ENCODE measurements around the gene TRIM34. TPM values are rescaled to one million over a fixed set of nuclear protein-coding genes. Genes with fewer than 3 reads are reported as not detected.
"Not testable (repeated sequence)": the region's sequence is repeated elsewhere in the genome, so short reads cannot be mapped to it uniquely, and the experiment has no call there.

The TRIM34 gene, protein sequence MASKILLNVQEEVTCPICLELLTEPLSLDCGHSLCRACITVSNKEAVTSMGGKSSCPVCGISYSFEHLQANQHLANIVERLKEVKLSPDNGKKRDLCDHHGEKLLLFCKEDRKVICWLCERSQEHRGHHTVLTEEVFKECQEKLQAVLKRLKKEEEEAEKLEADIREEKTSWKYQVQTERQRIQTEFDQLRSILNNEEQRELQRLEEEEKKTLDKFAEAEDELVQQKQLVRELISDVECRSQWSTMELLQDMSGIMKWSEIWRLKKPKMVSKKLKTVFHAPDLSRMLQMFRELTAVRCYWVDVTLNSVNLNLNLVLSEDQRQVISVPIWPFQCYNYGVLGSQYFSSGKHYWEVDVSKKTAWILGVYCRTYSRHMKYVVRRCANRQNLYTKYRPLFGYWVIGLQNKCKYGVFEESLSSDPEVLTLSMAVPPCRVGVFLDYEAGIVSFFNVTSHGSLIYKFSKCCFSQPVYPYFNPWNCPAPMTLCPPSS
- polyA plus RNA-seq (2012; ENCODE audit: missing spikeins), result 24.7 TPM

- TF ChIP-seq POLR2AphosphoS5 (IDR thresholded peaks at IDR 0.05; ENCODE audit: low read depth, low read length), result peak; percentile 98
- peak; percentile 51; the same call in 1 of the 2 replicates for TF ChIP-seq TAF1 (IDR thresholded peaks at IDR 0.05; ENCODE audit: borderline replicate concordance, low read depth, low read length)
- TF ChIP-seq POLR2A (IDR thresholded peaks at IDR 0.05; ENCODE audit: low read depth, low read length), result peak; percentile 92
- peak; percentile 64 for DNase-seq (ENCODE audit: insufficient read length)
- FAIRE-seq, result peak; percentile 97
Measured at GRCh38 chr11:5624489-5625279, at the start of gene TRIM34. Gene TRIM34 (plus strand): TSS chr11:5625001. CDS start chr11:5632332, 7,331 bp downstream.

- DNase-seq (ENCODE audit: insufficient read length), result no peak
- FAIRE-seq, result no peak
- TF ChIP-seq POLR2AphosphoS5 (IDR thresholded peaks at IDR 0.05; ENCODE audit: low read depth, low read length) (no peak), TAF1 (IDR thresholded peaks at IDR 0.05; ENCODE audit: borderline replicate concordance, low read depth, low read length) (no peak), POLR2A (IDR thresholded peaks at IDR 0.05; ENCODE audit: low read depth, low read length) (no peak)
Measured at GRCh38 chr11:5575152-5575551, 49.6 kb upstream of the TRIM34 start.

DNA sequence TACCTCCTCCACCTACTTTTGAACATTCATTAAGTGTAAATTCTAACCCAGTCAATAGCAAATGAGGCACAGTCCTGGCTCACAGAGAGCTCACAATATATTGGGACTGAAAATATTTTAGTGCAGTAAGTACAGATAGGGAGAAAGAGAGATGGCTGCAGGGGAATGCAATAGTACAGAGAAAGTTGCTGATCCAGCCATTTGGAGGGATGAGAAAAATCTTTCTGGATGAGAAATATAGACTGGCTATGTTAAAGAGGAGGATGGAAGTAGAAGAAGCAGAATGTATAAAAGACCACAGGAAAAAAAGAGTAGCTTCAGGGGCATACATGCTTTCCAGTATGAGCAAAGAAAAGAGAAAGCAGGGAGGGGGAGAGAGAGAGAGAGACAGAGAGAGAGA lies 47.7 kb upstream of the TRIM34 start:
- FAIRE-seq, result no peak
- DNase-seq (ENCODE audit: insufficient read length), result no peak
- no peak for TF ChIP-seq POLR2AphosphoS5 (IDR thresholded peaks at IDR 0.05; ENCODE audit: low read depth, low read length)

- TF ChIP-seq POLR2A (IDR thresholded peaks at IDR 0.05; ENCODE audit: low read depth, low read length), result no peak
- DNase-seq (ENCODE audit: insufficient read length) (no peak), FAIRE-seq (no peak)
Measured at GRCh38 chr11:5580577-5580976, 44.2 kb upstream of the TRIM34 start, which contains the start of gene OR52B6. Gene OR52B6 (plus strand): TSS chr11:5580877. CDS start chr11:5580877, 0 bp downstream.

- TF ChIP-seq POLR2AphosphoS5 (IDR thresholded peaks at IDR 0.05; ENCODE audit: low read depth, low read length) (no peak), POLR2A (IDR thresholded peaks at IDR 0.05; ENCODE audit: low read depth, low read length) (no peak), TAF1 (IDR thresholded peaks at IDR 0.05; ENCODE audit: borderline replicate concordance, low read depth, low read length) (no peak)
- FAIRE-seq (no peak), DNase-seq (ENCODE audit: insufficient read length) (no peak)
Measured at GRCh38 chr11:5581014-5581413, 43.8 kb upstream of the TRIM34 start.

DNA sequence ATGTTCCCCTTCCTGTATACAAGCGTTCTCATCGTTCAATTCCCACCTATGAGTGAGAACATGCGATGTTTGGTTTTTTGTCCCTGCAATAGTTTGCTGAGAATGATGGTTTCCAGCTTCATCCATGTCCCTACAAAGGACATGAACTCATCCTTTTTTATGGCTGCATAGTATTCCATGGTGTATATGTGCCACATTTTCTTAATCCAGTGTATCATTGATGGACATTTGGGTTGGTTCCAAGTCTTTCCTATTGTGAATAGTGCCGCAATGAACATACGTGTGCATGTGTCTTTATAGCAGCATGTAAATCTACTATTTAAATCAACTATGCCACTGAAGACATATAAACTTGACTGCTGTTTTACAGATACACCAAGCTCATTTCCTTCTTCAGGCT lies 40.3 kb upstream of the TRIM34 start:
- not testable (repeated sequence) for DNase-seq (ENCODE audit: insufficient read length); FAIRE-seq

- not testable (repeated sequence) for FAIRE-seq; DNase-seq (ENCODE audit: insufficient read length)
Measured at GRCh38 chr11:5589906-5590305, 34.9 kb upstream of the TRIM34 start.

GRCh38 chr11:5591613-5592012 lies 33.2 kb upstream of the TRIM34 start:
- DNase-seq (ENCODE audit: insufficient read length), result no peak
- FAIRE-seq, result no peak
- no peak for TF ChIP-seq POLR2AphosphoS5 (IDR thresholded peaks at IDR 0.05; ENCODE audit: low read depth, low read length)
- TF ChIP-seq POLR2A (IDR thresholded peaks at IDR 0.05; ENCODE audit: low read depth, low read length), result no peak
- no peak for TF ChIP-seq TAF1 (IDR thresholded peaks at IDR 0.05; ENCODE audit: borderline replicate concordance, low read depth, low read length)

DNA sequence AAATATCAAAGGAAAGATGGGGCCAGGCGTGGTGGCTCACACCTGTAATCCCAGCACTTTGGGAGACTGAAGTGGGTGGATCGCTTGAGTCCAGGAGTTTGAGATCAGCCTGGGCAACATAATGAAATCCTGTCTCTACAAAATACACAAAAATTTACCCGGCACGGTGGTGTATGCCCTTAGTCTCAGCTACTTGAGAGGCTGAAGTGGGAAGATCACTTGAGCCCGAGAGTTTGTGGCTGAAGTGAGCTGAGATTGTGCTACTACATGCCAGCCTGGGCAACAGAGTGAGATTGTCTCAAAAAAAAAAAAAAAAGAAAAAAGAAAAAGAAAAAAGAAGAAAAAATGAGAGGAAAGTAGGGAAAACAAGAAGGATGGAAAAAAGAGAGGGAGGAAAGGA lies 32.2 kb upstream of the TRIM34 start:
- TF ChIP-seq TAF1 (IDR thresholded peaks at IDR 0.05; ENCODE audit: borderline replicate concordance, low read depth, low read length) (no peak), POLR2A (IDR thresholded peaks at IDR 0.05; ENCODE audit: low read depth, low read length) (no peak), POLR2AphosphoS5 (IDR thresholded peaks at IDR 0.05; ENCODE audit: low read depth, low read length) (no peak)
- DNase-seq (ENCODE audit: insufficient read length), result no peak
- no peak for FAIRE-seq

GRCh38 chr11:5593146-5593545 lies 31.7 kb upstream of the TRIM34 start:
- TF ChIP-seq POLR2AphosphoS5 (IDR thresholded peaks at IDR 0.05; ENCODE audit: low read depth, low read length), result no peak
- TF ChIP-seq TAF1 (IDR thresholded peaks at IDR 0.05; ENCODE audit: borderline replicate concordance, low read depth, low read length), result no peak
- TF ChIP-seq POLR2A (IDR thresholded peaks at IDR 0.05; ENCODE audit: low read depth, low read length), result no peak
- no peak for DNase-seq (ENCODE audit: insufficient read length)
- FAIRE-seq, result no peak

DNA sequence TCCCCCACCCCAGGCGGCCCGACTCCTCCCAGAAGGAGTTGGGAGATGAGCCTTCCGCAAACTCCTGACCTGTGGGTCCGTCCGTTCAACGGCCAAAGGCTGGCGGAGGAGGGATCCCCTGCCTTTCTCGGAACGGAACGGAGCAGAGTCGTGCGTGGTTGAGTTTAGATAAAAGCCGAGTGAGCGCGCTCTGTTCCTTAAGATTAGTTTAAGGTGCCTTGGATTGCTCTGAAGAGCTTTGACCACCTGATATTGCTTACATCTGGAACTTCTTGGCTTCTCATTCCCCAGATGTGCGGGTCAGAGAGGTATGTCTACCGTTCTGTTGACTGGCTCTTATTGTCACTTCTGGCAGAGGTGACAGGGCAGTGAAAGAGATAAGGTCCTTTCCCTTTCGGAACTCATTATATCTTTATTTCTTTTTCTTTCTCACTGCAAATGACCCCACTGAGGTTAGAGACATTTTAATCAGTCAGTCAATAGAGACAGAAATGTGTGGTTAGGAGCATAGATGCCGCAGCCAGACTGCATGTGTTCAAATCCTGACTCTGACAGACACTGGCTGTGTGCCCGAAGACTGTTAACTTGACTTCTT lies 28.1 kb upstream of the TRIM34 start, which contains the start of gene TRIM6:
TRIM6 (plus strand) TSS at position 31 of the 595 bp plus-strand sequence; CDS start at position 292, 261 bp downstream.
- DNase-seq (ENCODE audit: insufficient read length) (no peak), FAIRE-seq (no peak)
- TF ChIP-seq POLR2A (IDR thresholded peaks at IDR 0.05; ENCODE audit: low read depth, low read length) (no peak), TAF1 (IDR thresholded peaks at IDR 0.05; ENCODE audit: borderline replicate concordance, low read depth, low read length) (no peak), POLR2AphosphoS5 (IDR thresholded peaks at IDR 0.05; ENCODE audit: low read depth, low read length) (no peak)

- FAIRE-seq, result no peak
- no peak for DNase-seq (ENCODE audit: insufficient read length)
- TF ChIP-seq POLR2AphosphoS5 (IDR thresholded peaks at IDR 0.05; ENCODE audit: low read depth, low read length), result no peak
Measured at GRCh38 chr11:5597953-5598352, 26.8 kb upstream of the TRIM34 start.

Data from GM12892 (cell line).